Neural cell (in vitro differentiated cells): ENCODE data around the gene STPG2. TPM values are rescaled to one million over a fixed set of nuclear protein-coding genes. Genes with fewer than 3 reads are reported as not detected.

ENCODE experiments used
- H2AFZ ChIP-seq: fragments of 200-600, 300-800 bp; sonication (generic), shearing (Covaris generic); 2 replicates; pipeline ENCODE4 v1.6.0; 2014; ENCODE audit warnings: low read depth, mild to moderate bottlenecking, antibody characterized with exemption, low read length, moderate library complexity
- H3F3A ChIP-seq: fragments of 200-600 bp; shearing (Covaris generic); 2 replicates; pipeline ENCODE4 v1.6.1; 2016; ENCODE audit warnings: mild to moderate bottlenecking, moderate library complexity, mixed read lengths, antibody characterized with exemption, low read length; ENCODE audit not compliant: insufficient read depth, poor library complexity, severe bottlenecking
- H3K27ac ChIP-seq: fragments of 200-600, 300-800 bp; sonication (generic), shearing (Covaris generic); 2 replicates; pipeline ENCODE4 v1.5.1; 2014; ENCODE audit warnings: mild to moderate bottlenecking, low read length, moderate library complexity
- H3K27me3 ChIP-seq: fragments of 300-800, 200-600 bp; sonication (generic), shearing (Covaris generic); 2 replicates; pipeline ENCODE4 v1.6.0; 2014; ENCODE audit warnings: mild to moderate bottlenecking, low read depth, low read length, moderate library complexity; ENCODE audit not compliant: insufficient read depth
- H3K36me3 ChIP-seq: fragments of 300-800, 200-600 bp; sonication (generic), shearing (Covaris generic); 2 replicates; pipeline ENCODE4 v1.5.1; 2014; ENCODE audit warnings: mild to moderate bottlenecking, antibody characterized with exemption, low read length, moderate library complexity; ENCODE audit not compliant: insufficient read depth
- H3K4me2 ChIP-seq: fragments of 300-800, 200-600 bp; sonication (generic), shearing (Covaris generic); 2 replicates; pipeline ENCODE4 v1.6.0; 2014; ENCODE audit warnings: mild to moderate bottlenecking, low read length
- H3K4me3 ChIP-seq: fragments of 300-800, 200-600 bp; sonication (generic), shearing (Covaris generic); 2 replicates; pipeline ENCODE4 v1.5.1; 2014; ENCODE audit warnings: mild to moderate bottlenecking, low read length, moderate library complexity
- H3K79me2 ChIP-seq: fragments of 200-600 bp; shearing (Covaris generic); replicated peaks from 2 replicates; pipeline ENCODE4 v1.6.0; 2014; ENCODE audit warnings: mild to moderate bottlenecking, low read length, moderate library complexity; ENCODE audit not compliant: insufficient read depth
- H3K9ac ChIP-seq: fragments of 300-800, 200-600 bp; sonication (generic), shearing (Covaris generic); 2 replicates; pipeline ENCODE4 v1.6.1; 2016; ENCODE audit warnings: mild to moderate bottlenecking, low read length, mixed read lengths
- H3K9me2 ChIP-seq: fragments of 200-600 bp; shearing (Covaris generic); 2 replicates; pipeline ENCODE4 v1.6.1; 2016; ENCODE audit warnings: mild to moderate bottlenecking, low read length, mixed read lengths; ENCODE audit not compliant: insufficient read depth
- H3K9me3 ChIP-seq: fragments of 200-600, 300-800 bp; sonication (generic), shearing (Covaris generic); 2 replicates; pipeline ENCODE4 v1.6.1; 2016; ENCODE audit warnings: mild to moderate bottlenecking, mixed run types, low read length, moderate library complexity, mixed read lengths
- H4K20me1 ChIP-seq: fragments of 200-600 bp; shearing (Covaris generic); 2 replicates; pipeline ENCODE4 v1.6.1; 2016; ENCODE audit warnings: mild to moderate bottlenecking, mixed run types; ENCODE audit not compliant: insufficient read depth
- EP300 ChIP-seq: fragments of 450-650 bp; conservative IDR thresholded peaks from 2 replicates; pipeline ENCODE4 v1.6.1; 2014; ENCODE audit warnings: antibody characterized with exemption, mild to moderate bottlenecking, moderate library complexity; ENCODE audit not compliant: poor library complexity, severe bottlenecking
- EZH2 ChIP-seq: fragments of 200-600, 300-800 bp; shearing (Covaris generic), sonication (generic); IDR thresholded peaks from 2 replicates; pipeline ENCODE4 v1.6.1; 2014; ENCODE audit warnings: antibody characterized with exemption, low read length, borderline replicate concordance, mild to moderate bottlenecking; ENCODE audit not compliant: insufficient read depth, poor library complexity, severe bottlenecking
- MXI1 ChIP-seq: fragments of 450-650 bp; conservative IDR thresholded peaks from 2 replicates; pipeline ENCODE4 v1.6.1; 2014; ENCODE audit warnings: antibody characterized with exemption, mild to moderate bottlenecking; ENCODE audit not compliant: poor library complexity, severe bottlenecking
- POLR2AphosphoS5 ChIP-seq: IDR thresholded peaks from 2 replicates; pipeline ENCODE4 v1.6.1; 2012
- RAD21 ChIP-seq: fragments of 450-650 bp; conservative IDR thresholded peaks from 2 replicates; pipeline ENCODE4 v1.6.1; 2014; ENCODE audit warnings: antibody characterized with exemption, mild to moderate bottlenecking, moderate library complexity
- SMC3 ChIP-seq: fragments of 450-650 bp; conservative IDR thresholded peaks from 2 replicates; pipeline ENCODE4 v1.6.1; 2014; ENCODE audit warnings: antibody characterized with exemption, mild to moderate bottlenecking, moderate library complexity; ENCODE audit not compliant: poor library complexity
- TAF1 ChIP-seq: IDR thresholded peaks from 2 replicates; pipeline ENCODE4 v1.6.1; 2012; ENCODE audit warnings: low read depth
- polyA plus RNA-seq: library from polyadenylated mRNA; depleted of rRNA; stranded (reverse); fragments of >200 nt; gene quantifications from 2 replicates; pipeline ENCODE4 v1.2.3, GENCODE V29; 2014
- TF ChIP-seq, protein P1 (sequence below): fragments of 450-650 bp; IDR thresholded peaks from 2 replicates; pipeline ENCODE4 v1.5.1; 2014; ENCODE audit warnings: antibody characterized with exemption, mild to moderate bottlenecking, moderate library complexity; ENCODE audit not compliant: poor library complexity, severe bottlenecking
- TF ChIP-seq, protein P2 (sequence below): IDR thresholded peaks from 2 replicates; pipeline ENCODE4 v1.6.1; 2012; ENCODE audit warnings: borderline replicate concordance

STPG2 gene
- polyA plus RNA-seq, 1 donor from 2014 or later: not detected

DNA sequence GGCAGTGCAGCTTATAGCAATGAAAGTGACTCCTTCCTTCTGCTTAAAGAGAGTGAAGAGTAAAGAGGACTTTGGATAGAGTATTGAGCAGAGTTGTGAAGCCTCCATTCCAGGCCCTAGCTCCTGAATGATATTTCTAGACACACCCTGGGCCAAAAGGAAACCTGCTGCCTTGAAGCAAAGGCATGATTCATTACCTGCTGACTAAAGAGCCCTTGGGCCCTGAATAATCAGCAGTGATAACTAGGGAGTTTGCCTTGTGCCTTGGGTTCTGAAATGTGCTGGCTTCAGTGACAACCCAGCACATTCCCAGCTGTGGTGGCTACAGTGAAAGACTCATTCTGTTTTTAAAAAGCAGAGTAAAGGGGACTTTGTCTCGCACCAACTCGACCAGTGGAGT lies 49.2 kb downstream of the STPG2 start:
- H2AFZ ChIP-seq: no peak overlapping the region
- TF ChIP-seq RAD21: no peak
- TF ChIP-seq TAF1: no peak
- TF ChIP-seq SMC3: no peak
- no peak for TF ChIP-seq POLR2AphosphoS5
- TF ChIP-seq, protein P1, sequence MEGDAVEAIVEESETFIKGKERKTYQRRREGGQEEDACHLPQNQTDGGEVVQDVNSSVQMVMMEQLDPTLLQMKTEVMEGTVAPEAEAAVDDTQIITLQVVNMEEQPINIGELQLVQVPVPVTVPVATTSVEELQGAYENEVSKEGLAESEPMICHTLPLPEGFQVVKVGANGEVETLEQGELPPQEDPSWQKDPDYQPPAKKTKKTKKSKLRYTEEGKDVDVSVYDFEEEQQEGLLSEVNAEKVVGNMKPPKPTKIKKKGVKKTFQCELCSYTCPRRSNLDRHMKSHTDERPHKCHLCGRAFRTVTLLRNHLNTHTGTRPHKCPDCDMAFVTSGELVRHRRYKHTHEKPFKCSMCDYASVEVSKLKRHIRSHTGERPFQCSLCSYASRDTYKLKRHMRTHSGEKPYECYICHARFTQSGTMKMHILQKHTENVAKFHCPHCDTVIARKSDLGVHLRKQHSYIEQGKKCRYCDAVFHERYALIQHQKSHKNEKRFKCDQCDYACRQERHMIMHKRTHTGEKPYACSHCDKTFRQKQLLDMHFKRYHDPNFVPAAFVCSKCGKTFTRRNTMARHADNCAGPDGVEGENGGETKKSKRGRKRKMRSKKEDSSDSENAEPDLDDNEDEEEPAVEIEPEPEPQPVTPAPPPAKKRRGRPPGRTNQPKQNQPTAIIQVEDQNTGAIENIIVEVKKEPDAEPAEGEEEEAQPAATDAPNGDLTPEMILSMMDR: no peak
- no peak for TF ChIP-seq MXI1
- TF ChIP-seq, protein P2, sequence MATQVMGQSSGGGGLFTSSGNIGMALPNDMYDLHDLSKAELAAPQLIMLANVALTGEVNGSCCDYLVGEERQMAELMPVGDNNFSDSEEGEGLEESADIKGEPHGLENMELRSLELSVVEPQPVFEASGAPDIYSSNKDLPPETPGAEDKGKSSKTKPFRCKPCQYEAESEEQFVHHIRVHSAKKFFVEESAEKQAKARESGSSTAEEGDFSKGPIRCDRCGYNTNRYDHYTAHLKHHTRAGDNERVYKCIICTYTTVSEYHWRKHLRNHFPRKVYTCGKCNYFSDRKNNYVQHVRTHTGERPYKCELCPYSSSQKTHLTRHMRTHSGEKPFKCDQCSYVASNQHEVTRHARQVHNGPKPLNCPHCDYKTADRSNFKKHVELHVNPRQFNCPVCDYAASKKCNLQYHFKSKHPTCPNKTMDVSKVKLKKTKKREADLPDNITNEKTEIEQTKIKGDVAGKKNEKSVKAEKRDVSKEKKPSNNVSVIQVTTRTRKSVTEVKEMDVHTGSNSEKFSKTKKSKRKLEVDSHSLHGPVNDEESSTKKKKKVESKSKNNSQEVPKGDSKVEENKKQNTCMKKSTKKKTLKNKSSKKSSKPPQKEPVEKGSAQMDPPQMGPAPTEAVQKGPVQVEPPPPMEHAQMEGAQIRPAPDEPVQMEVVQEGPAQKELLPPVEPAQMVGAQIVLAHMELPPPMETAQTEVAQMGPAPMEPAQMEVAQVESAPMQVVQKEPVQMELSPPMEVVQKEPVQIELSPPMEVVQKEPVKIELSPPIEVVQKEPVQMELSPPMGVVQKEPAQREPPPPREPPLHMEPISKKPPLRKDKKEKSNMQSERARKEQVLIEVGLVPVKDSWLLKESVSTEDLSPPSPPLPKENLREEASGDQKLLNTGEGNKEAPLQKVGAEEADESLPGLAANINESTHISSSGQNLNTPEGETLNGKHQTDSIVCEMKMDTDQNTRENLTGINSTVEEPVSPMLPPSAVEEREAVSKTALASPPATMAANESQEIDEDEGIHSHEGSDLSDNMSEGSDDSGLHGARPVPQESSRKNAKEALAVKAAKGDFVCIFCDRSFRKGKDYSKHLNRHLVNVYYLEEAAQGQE: no peak
- TF ChIP-seq EP300: no peak
- no peak for TF ChIP-seq EZH2

DNA sequence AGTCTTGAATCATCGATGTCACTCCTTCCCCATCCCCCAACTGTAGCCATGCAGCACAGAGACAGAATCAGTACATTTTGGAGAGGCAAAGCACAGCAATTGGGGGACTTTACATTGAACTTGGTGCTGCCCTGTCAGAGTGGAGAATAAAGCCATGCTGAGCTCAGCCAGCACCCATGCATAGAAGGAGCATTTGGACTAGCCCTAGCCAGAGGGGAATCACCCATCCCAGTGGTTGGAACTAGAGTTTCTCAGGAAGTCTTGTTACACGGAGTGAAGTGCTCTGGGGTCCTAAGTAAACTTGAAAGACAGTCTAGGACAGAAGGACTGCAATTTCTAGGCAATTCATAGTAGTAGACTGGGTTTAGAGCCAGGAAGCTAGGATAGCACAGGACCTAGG lies 49.6 kb downstream of the STPG2 start:
- H2AFZ ChIP-seq: no peak overlapping the region
- H3K9me3 ChIP-seq: no peaks in the 10 kb centered on the region
- H4K20me1 ChIP-seq: no peaks in the 10 kb centered on the region
- no peaks in the 10 kb centered on the region for H3K9me2 ChIP-seq
- TF ChIP-seq SMC3 (no peak), POLR2AphosphoS5 (no peak), MXI1 (no peak), TAF1 (no peak), RAD21 (no peak), EP300 (no peak), EZH2 (no peak)
- TF ChIP-seq, protein P2: no peak
- TF ChIP-seq, protein P1: no peak
- no peaks in the 10 kb centered on the region for H3K36me3 ChIP-seq
- no peak overlapping the region for H3K27ac ChIP-seq
- H3K79me2 ChIP-seq: no peaks in the 10 kb centered on the region
- H3K9ac ChIP-seq: no peak overlapping the region
- no peak overlapping the region for H3K4me2 ChIP-seq
- no peaks in the 10 kb centered on the region for H3F3A ChIP-seq
- no peak overlapping the region for H3K4me3 ChIP-seq
- no peaks in the 10 kb centered on the region for H3K27me3 ChIP-seq

More for the DNA sequence above, 49.2 kb downstream of the STPG2 start:
- no peaks in the 10 kb centered on the region for H3K9me3 ChIP-seq
- H3F3A ChIP-seq: no peaks in the 10 kb centered on the region
- no peak overlapping the region for H3K4me3 ChIP-seq
- H3K4me2 ChIP-seq: no peak overlapping the region
- no peaks in the 10 kb centered on the region for H3K9me2 ChIP-seq
- H3K79me2 ChIP-seq: no peaks in the 10 kb centered on the region
- no peak overlapping the region for H3K27ac ChIP-seq
- no peaks in the 10 kb centered on the region for H3K36me3 ChIP-seq
- no peak overlapping the region for H3K9ac ChIP-seq
- H4K20me1 ChIP-seq: no peaks in the 10 kb centered on the region
- no peaks in the 10 kb centered on the region for H3K27me3 ChIP-seq
